ENCODE results near the gene PKIG.

PKIG gene

DNA sequence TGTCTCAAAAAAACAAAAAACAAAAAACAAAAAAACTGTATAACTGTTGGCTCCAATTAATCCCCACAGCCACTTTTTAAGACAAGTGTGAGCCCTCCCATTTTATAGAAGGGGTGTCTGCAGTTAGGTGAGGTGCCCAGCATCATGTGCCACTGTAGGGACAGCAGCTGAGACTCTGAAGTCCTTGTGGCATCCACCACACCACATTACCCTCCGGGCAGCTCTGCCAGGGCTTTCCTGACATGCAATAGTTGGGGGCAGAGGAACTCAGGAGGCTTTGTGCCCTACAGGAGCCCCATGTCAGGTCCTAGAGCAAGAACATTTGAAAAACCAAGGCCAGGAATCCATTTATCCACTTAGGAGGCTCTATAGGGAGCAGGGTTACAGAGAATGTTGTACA lies 17.3 kb downstream of the PKIG start:
- TF ChIP-seq, protein P1, sequence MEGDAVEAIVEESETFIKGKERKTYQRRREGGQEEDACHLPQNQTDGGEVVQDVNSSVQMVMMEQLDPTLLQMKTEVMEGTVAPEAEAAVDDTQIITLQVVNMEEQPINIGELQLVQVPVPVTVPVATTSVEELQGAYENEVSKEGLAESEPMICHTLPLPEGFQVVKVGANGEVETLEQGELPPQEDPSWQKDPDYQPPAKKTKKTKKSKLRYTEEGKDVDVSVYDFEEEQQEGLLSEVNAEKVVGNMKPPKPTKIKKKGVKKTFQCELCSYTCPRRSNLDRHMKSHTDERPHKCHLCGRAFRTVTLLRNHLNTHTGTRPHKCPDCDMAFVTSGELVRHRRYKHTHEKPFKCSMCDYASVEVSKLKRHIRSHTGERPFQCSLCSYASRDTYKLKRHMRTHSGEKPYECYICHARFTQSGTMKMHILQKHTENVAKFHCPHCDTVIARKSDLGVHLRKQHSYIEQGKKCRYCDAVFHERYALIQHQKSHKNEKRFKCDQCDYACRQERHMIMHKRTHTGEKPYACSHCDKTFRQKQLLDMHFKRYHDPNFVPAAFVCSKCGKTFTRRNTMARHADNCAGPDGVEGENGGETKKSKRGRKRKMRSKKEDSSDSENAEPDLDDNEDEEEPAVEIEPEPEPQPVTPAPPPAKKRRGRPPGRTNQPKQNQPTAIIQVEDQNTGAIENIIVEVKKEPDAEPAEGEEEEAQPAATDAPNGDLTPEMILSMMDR (IDR thresholded peaks at IDR 0.05; ENCODE audit: insufficient read depth, low read depth, low read length, missing control alignments), result no peak
- DNase-seq (ENCODE audit: low read depth), result no peak
- H3K4me3 ChIP-seq (ENCODE audit: low read depth, low read length), result peak overlapping the region; percentile 10

DNA sequence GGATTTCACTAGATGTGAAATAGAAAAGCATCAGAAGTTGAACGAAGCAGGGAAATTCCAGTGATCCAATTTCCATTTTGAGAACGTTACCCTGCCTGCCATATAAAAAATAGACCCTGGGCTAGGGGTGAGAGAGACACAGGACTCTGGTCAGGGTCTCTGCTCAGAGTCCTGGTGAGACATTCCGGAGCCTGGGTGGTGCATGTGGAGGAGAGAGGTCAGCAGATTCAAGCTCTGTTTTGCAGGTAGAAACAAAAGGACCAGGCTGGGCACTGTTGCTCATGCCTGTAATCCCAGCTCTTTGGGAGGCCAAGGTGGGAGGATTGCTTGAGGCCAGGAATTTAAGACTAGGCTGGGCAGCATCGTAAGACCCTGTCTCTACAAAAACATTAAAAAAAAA lies 17.9 kb downstream of the PKIG start:
- TF ChIP-seq, protein P1 (IDR thresholded peaks at IDR 0.05; ENCODE audit: insufficient read depth, low read depth, low read length, missing control alignments), result no peak
- no peak overlapping the region for H3K4me3 ChIP-seq (ENCODE audit: low read depth, low read length)

DNA sequence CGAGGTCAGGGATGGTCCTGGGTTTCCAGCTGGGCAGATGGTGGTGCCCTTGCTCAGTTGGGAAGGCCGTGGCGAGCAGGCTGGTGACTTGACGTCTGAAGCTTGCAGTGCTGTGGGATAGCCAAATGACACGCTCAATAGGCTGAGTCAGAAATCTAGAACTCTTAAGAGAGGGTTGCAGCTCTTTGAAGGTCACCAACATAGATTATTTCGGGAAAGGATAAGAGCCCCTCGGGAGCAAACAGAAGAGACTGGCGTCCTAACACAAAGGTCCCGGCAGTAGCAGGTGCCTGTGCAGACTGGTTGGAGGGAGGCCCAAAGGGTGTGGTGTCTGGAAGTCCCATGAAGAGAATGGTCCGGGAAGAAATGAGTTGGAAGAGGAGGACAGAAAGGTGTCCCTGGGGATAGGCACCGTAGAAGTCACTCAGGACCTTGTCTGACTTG lies 18.4 kb downstream of the PKIG start:
- peak overlapping the region; percentile 0; the same call in 1 of the 2 replicates for H3K4me3 ChIP-seq (ENCODE audit: low read depth, low read length)
- DNase-seq (ENCODE audit: low read depth), result no peak
- TF ChIP-seq, protein P1 (IDR thresholded peaks at IDR 0.05; ENCODE audit: insufficient read depth, low read depth, low read length, missing control alignments), result no peak

More for the DNA sequence above, 17.9 kb downstream of the PKIG start:
- DNase-seq (ENCODE audit: low read depth), result no peak

DNA sequence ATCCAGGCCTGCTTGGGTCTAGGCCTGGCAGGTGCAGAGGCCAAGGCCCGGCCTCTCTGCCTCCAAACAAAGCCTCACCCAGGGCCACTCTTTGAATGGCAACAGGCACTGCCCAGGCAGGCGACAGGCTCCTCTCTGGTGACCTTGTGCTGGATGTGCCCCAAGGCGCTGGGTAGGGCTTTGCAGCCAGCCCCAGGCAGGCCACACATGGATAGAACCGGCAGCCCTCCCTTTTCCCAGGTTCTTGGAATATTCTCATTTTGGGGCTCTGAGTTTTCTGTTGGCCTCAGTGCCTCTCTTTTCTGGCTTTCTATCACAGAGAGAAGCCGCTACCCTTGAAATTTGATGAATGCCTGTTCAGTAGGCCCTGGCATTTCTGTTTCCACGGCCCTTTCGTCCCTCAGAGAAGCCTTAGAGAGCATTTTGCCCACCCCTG lies 18.9 kb downstream of the PKIG start:
- DNase-seq (ENCODE audit: low read depth), result no peak
- peak overlapping the region; percentile 0; the same call in 1 of the 2 replicates for H3K4me3 ChIP-seq (ENCODE audit: low read depth, low read length)
- TF ChIP-seq, protein P1 (IDR thresholded peaks at IDR 0.05; ENCODE audit: insufficient read depth, low read depth, low read length, missing control alignments), result no peak

DNA sequence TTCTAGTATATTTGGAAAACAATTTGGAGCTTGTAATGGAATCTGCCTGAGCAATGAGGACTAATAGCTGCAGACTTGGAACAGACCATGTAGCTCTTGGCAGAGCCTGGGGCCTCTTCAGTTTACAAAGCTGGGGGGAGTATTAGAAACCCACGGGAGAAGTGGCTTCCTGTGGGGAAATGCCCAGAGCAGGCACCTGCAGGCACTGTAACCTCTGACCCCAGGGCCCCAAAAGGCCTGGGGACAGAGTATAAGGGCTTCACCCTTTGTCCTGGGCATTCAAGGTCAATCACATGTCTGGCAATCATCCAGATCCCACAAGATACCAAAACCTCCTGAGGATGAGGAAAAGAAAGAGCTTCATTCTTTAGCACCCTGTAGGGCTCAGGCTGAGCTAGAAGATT lies 19.4 kb downstream of the PKIG start:
- H3K4me3 ChIP-seq (ENCODE audit: low read depth, low read length), result no peak overlapping the region
- TF ChIP-seq, protein P1 (IDR thresholded peaks at IDR 0.05; ENCODE audit: insufficient read depth, low read depth, low read length, missing control alignments), result no peak
- DNase-seq (ENCODE audit: low read depth), result no peak

DNA sequence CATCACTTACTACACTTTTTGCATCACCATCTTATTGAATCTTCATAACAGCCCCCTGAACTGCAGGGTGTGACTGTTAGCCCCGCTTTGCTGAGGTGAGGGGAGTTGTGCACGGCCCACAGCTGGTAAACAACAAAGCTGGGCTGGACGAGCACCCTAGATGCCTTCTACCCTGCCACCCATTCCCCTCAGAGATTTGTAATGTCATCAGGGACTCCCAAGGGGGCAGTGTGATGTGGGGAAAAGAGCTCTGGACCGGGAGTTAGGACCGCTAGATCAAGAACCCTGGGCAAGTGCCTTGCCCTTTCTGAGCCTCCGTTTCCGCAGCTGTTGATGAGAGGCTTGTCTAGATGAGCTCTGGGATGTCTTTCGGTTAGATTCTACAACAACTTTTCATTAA lies 20.9 kb downstream of the PKIG start:
- TF ChIP-seq, protein P1 (IDR thresholded peaks at IDR 0.05; ENCODE audit: insufficient read depth, low read depth, low read length, missing control alignments), result no peak
- no peak for DNase-seq (ENCODE audit: low read depth)

DNA sequence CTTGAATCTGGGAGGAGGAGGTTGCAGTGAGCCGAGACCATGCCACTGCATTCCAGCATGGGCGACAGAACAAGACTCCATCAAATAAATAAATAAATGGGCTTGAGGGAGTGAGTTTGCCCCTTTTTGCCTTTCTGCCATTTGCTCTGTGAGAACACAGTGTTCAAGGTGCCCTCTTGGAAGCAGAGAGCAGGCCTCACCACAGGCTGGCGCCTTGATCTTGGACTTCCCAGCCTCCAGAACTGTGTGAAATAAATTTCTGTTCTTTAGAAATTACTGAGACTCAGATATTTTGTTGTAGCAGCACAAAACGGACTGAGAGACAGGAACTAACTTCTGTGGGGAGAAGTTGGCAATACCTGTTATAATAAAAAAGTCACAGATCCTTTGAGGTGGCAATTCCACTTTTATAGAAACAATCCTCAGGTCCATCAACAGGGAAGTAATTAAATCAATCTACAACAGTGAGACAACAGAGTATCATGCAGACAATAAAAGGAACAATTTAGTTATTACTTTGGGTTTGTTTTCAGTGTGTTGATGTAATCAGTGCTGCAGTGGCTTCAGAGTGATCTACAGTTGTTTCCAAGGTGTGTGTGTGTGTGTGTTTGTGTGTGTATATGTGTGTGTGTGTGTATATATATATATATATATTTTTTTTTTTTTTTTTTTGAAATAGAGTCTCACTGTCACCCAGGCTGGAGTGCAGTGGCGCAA lies 24.5 kb downstream of the PKIG start:
- DNase-seq (ENCODE audit: low read depth), result no peak
- H3K4me3 ChIP-seq (ENCODE audit: low read depth, low read length), result no peak overlapping the region
- TF ChIP-seq, protein P1 (IDR thresholded peaks at IDR 0.05; ENCODE audit: insufficient read depth, low read depth, low read length, missing control alignments), result no peak

More for the DNA sequence above, 20.9 kb downstream of the PKIG start:
- no peak overlapping the region for H3K4me3 ChIP-seq (ENCODE audit: low read depth, low read length)
